ENCODE data around the gene ANKRD34A. TPM values are rescaled to one million over a fixed set of nuclear protein-coding genes. Genes with fewer than 3 reads are reported as not detected.
A peak's percentile ranks its signal among the peaks of the same experiment; 100 is the strongest.

The ANKRD34A gene
- total RNA-seq, 1 donor from 2014 or later, result 0.69 TPM

DNA sequence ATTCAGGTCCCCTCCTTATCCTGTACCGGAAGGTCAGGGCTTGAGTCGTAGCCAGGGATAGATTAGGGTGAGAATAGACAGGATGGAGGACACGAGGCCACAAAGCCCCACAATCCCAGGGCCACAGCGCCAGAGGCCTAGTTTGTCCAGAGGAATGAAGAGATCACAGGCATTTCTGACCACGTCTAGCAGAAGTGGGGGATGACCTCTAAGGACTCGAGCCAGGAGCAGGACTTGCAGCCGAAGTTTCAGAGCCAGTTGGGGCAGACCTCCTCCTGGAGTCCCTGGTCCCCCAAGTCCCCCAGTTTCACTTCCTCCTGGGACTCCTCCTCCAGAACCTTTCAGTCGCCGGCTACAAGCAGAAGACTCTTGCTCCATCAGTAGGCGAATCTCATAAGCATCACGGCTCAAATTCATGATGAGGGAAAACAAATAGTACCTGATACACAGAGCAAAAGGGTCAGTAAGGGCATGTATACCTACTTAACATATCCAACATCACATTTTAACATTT is 52.2 kb downstream of the ANKRD34A start:
- H3K36me3 ChIP-seq, result peaks cover 61% of the 10 kb centered on the region
- TF ChIP-seq CTCF (IDR thresholded peaks at IDR 0.05), result no peak
- DNase-seq (peak; percentile 52), ATAC-seq (no peak)
- H3K9me3 ChIP-seq, result no peaks in the 10 kb centered on the region
- intact Hi-C loops (cut with DNase I), result loop anchor here (10.0 kb wide), 2 partner anchors 63 to 67 kb away; partner anchors contain the start of gene NUDT17
- peaks cover 5% of the 10 kb centered on the region for H3K4me1 ChIP-seq
- H3K4me3 ChIP-seq, result no peak overlapping the region
- H3K27me3 ChIP-seq, result no peaks in the 10 kb centered on the region
- no peak overlapping the region for H3K27ac ChIP-seq

Other genes starting within 250 kb of the ANKRD34A start
- gene CD160, start 245.1 kb downstream of the ANKRD34A start, total RNA-seq, result 0.93 TPM
- gene RNF115, start 140.5 kb downstream of the ANKRD34A start, total RNA-seq, result 15.8 TPM
- gene POLR3C, start 140.4 kb downstream of the ANKRD34A start, total RNA-seq, result 29.1 TPM
- gene NUDT17, start 118.9 kb downstream of the ANKRD34A start, total RNA-seq, result 1.8 TPM
- gene PIAS3, start 105.5 kb downstream of the ANKRD34A start, total RNA-seq, result 29.2 TPM
- gene ANKRD35, start 78.7 kb downstream of the ANKRD34A start, total RNA-seq, result 1.6 TPM
- gene ITGA10, start 54.5 kb downstream of the ANKRD34A start, total RNA-seq, result 10.8 TPM
- gene PEX11B, start 45.9 kb downstream of the ANKRD34A start, total RNA-seq, result 31.0 TPM
- 102 TPM for gene RBM8A, start 37.1 kb downstream of the ANKRD34A start, total RNA-seq
- 32.8 TPM for gene LIX1L, start 6.6 kb downstream of the ANKRD34A start, total RNA-seq
- gene POLR3GL, start 115 bp upstream of the ANKRD34A start, total RNA-seq, result 21.4 TPM
- 945 TPM for gene TXNIP, start 32.0 kb upstream of the ANKRD34A start, total RNA-seq
- gene HJV, start 57.2 kb upstream of the ANKRD34A start, total RNA-seq, result not detected
- 3.8 TPM for gene NBPF10, start 180.2 kb upstream of the ANKRD34A start, total RNA-seq